Measurements from ENCODE around the gene HERPUD2.
"Not testable (repeated sequence)": the region's sequence is repeated elsewhere in the genome, so short reads cannot be mapped to it uniquely, and the experiment has no call there.

Gene HERPUD2

GRCh38 chr7:35676211-35676610 lies 18.7 kb downstream of the HERPUD2 start:
- DNase-seq = no peak

- no peak for DNase-seq
Measured at GRCh38 chr7:35670856-35671569, 23.9 kb downstream of the HERPUD2 start.

GRCh38 chr7:35660411-35660810 lies 34.5 kb downstream of the HERPUD2 start:
- not testable (repeated sequence) for DNase-seq

- DNase-seq = no peak
Measured at GRCh38 chr7:35658606-35659201, 36.2 kb downstream of the HERPUD2 start.

GRCh38 chr7:35657125-35657524 lies 37.8 kb downstream of the HERPUD2 start:
- no peak for DNase-seq

DNA sequence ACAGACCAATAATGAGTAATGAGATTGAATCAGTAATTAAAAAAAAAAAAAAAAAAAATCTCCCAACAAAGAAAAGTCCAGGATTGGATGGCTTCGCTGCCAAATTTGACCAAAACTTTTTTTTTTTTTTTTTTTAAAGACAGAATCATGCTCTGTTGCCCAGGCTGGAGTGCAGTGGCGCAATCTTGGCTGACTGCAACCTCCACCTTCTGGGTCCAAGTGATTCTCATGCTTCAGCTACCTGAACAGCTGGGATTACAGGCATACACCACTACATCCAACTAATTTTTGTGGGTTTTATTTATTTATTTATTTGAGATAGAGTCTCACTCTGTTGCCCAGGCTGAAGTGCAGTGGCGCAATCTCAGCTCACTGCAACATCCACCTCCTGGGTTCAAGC lies 40.4 kb downstream of the HERPUD2 start:
- not testable (repeated sequence) for DNase-seq

GRCh38 chr7:35652124-35652523 lies 42.8 kb downstream of the HERPUD2 start:
- DNase-seq = no peak

DNA sequence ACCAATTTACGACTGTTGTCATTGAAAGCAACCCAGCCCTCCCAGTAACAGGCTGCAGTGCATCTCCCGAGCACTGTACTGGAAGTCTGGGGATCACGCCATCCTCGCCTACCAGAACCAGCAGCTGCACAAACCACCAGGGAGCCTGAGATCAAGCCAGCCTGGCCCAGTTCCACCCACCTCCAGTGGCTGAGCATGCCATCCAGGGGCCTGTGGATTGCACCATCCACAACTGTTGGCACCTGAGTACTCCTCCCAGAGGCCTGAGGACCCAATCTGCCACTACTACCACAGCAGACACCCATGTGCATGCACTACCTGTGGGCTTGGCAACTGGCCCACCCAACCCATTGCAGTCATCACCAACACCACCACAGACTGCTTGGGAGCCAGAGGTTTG lies 44.2 kb downstream of the HERPUD2 start:
- no peak for DNase-seq

GRCh38 chr7:35649711-35650110 lies 45.2 kb downstream of the HERPUD2 start:
- DNase-seq = no peak

- DNase-seq = no peak
Measured at GRCh38 chr7:35648367-35648766, 46.6 kb downstream of the HERPUD2 start.

DNA sequence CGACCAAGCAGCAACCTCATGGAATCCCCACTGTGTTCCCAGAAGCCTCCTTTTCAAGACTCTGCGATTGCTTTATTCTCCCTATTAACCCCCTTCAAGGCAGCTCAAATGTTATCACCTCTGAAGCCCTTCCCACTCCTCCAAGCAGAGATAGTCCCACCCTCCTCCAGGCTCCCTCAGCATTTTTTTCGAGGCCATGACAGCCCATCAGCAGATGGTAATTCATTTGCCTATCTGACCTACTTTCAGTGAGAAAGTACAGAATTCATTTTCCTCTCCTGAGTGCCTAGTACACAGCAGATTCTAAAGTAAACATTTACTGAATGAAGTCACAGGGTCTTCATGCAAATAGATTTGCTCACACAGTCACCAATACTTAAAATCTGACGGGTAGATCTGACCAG lies 47.8 kb downstream of the HERPUD2 start:
- DNase-seq = no peak

DNA sequence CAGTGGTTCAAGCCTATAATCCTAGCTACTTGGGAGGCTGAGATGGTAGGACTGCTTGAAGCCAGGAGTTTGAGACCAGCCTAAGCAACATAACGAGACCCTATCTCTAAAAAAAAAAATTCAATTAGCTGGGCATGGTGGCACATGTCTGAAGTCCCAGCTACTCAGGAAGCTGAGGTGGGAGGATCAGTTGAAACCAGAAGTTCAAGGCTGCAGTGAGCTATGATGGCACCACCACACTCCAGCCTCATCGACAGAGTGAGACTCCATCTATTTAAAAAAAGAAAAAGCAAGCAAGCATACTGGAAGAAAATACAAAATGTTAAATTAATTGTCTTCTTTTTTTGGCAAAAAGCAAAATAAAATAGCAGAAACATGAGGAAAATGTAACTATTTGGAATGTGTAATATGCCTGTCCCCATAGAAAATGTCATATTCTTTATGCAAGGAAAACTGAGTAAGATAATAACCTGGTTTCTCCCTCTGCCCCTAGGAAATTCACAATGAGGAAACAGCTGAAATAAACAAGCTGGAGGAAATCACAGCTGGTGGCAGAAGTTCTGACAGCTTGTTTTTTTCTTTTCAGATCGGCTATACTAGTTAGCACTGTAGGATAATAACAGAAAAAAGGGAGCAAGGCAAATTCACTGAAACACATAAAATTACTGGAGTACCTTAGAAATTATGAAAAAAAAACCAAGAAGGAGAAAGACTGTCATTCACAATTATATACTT lies 48.5 kb downstream of the HERPUD2 start:
- no peak for DNase-seq

GRCh38 chr7:35645691-35646090 lies 49.2 kb downstream of the HERPUD2 start:
- DNase-seq = no peak

GRCh38 chr7:35630024-35630972 lies 64.6 kb downstream of the HERPUD2 start:
- DNase-seq = no peak

GRCh38 chr7:35624299-35625186 lies 70.4 kb downstream of the HERPUD2 start:
- DNase-seq = peak; percentile 32

GRCh38 chr7:35623381-35623780 lies 71.6 kb downstream of the HERPUD2 start:
- DNase-seq = no peak

- no peak for DNase-seq
Measured at GRCh38 chr7:35619863-35620262, 75.1 kb downstream of the HERPUD2 start.

GRCh38 chr7:35617041-35617440 lies 77.9 kb downstream of the HERPUD2 start:
- DNase-seq = no peak

DNA sequence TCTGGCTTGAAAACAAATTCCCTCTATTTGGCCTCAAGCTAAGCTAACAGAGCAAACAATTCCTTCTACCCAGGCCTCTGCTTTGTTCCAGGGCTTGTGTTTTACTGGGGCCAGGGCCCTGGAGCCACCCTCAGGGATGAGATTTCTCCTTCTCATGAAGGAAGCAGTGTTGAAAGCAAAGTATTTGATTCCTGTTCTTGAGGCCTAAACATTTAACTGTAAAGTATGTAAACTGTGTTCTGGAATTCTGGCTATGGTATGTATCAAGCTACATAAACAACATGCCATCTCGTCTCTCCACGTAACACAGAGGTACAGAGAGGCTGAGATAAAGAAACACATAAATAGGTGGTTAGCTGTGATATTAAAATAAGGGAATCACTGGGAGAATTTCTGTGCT lies 81.8 kb downstream of the HERPUD2 start:
- no peak for DNase-seq

DNA sequence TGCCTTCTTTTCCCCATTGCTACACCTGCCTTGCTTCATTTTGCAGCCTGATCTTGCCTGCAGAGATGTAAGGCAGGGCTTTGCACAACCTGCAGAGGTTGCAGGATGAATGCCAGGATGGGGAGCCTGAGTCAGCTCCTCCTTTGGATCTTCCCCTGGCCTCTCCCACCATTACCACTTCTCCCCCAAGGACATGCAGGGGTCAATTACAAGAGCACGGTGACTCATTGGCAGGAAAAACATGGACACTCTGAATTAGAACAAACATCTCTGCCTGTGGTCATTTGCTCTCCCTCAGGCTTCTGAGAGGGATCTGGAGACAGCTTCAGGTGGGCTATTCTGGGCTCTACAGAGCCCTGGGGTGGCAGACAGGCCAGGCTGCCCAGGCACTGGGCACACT lies 89.2 kb downstream of the HERPUD2 start:
- no peak for DNase-seq

DNA sequence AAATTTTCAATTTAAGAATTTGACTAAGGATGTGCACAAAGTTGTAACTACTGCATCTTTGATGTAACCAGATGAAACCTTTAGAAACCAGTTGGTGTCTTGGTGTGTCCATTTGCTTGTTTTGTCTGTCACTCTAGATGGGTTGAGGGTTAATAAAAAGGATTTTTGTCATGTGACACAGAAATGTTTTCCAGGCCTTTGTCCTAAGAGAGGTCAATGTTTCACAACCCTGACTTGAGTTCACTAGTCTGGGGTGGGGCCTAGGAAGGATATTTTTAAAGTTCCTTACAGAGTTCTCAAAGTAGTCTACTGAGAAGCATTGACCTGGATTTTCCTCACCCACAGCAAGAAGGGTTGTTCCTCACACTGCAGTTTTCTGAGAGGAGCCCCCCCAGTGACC lies 90.3 kb downstream of the HERPUD2 start:
- no peak for DNase-seq

DNA sequence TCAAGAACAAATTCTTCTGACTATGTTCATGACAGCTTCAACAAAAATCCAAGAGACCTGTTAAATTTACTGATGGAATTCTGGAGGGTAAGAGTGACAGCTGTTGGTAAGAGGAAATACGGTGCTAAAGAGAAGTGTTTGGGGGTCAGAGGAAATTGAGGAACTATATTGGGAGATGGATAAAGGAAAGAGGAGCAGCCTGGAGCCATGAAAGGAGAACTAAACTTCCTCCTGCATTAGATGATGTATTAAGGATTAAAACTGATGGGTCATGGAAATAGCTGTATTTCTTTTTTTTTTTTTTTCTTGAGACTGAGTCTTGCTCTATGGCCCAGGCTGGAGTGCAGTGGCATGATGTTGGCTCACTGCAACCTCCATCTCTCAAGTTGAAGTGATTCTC lies 95.3 kb downstream of the HERPUD2 start:
- DNase-seq = no peak

Data from NCI-H748 treated with DMSO at 0.1 percent for 48 hours (cell line).